Activated naive CD4-positive, alpha-beta T cell treated with anti-CD3 and anti-CD28 coated beads for 36 hours (primary cell): ENCODE results near the gene SCGN. TPM values are rescaled to one million over a fixed set of nuclear protein-coding genes. Genes with fewer than 3 reads are reported as not detected.

Experiments used
- CTCF ChIA-PET: fragments of 350-600 bp; sonication (Branson Sonifier 250); formaldehyde crosslinking; loops from one replicate; lab custom pipeline; 2021; ENCODE audit warnings: antibody characterized with exemption; lab: Charles Lee
- DNase-seq: peaks from one replicate; pipeline ENCODE4 v3.0.0-alpha.2; 2020
- H3K27ac Mint-ChIP-seq: one replicate; pipeline ENCODE4 v1.8.0; 2021; ENCODE audit warnings: mild to moderate bottlenecking, mixed read lengths
- H3K27me3 Mint-ChIP-seq: one replicate; pipeline ENCODE4 v1.8.0; 2021; ENCODE audit warnings: low read depth, mixed read lengths
- H3K36me3 Mint-ChIP-seq: one replicate; pipeline ENCODE4 v1.8.0; 2021; ENCODE audit warnings: low read depth, mixed read lengths
- H3K4me1 Mint-ChIP-seq: one replicate; pipeline ENCODE4 v1.8.0; 2021; ENCODE audit warnings: low read depth, mixed read lengths
- H3K4me3 Mint-ChIP-seq: one replicate; pipeline ENCODE4 v1.8.0; 2021; ENCODE audit warnings: mild to moderate bottlenecking, moderate library complexity, mixed read lengths
- H3K9me3 Mint-ChIP-seq: one replicate; pipeline ENCODE4 v1.8.0; 2021; ENCODE audit warnings: mixed read lengths
- intact Hi-C: fragments of 100-400 bp; cut with micrococcal nuclease; formaldehyde crosslinking; loops from one replicate; pipeline ENCODE4 v1.15.1; 2023
- total RNA-seq, 2 experiments: library from RNA; stranded (reverse); gene quantifications; one replicate each; pipeline ENCODE4 v1.2.3, GENCODE V29; 2021

The SCGN gene, protein sequence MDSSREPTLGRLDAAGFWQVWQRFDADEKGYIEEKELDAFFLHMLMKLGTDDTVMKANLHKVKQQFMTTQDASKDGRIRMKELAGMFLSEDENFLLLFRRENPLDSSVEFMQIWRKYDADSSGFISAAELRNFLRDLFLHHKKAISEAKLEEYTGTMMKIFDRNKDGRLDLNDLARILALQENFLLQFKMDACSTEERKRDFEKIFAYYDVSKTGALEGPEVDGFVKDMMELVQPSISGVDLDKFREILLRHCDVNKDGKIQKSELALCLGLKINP
- total RNA-seq, result not detected

DNA sequence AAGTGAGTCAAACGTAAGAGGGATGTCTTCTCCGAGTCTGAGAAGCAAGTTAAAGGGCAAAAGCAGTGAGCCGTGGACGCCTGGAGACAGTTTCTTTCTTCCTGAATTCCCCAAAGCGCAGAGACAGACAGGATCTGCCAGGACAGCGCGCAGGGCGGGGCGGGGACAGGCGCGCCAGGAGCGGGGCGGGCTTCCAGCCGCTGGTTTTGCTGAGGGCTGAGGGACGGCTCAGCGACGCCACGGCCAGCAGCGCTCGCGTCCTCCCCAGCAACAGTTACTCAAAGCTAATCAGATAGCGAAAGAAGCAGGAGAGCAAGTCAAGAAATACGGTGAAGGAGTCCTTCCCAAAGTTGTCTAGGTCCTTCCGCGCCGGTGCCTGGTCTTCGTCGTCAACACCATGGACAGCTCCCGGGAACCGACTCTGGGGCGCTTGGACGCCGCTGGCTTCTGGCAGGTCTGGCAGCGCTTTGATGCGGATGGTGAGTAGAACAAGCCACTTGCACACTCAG lies at the start of gene SCGN:
TSS of gene SCGN (plus strand) at position 209 of the 509 bp plus-strand sequence. CDS start at position 398, 189 bp downstream.
- no peaks in the 10 kb centered on the region for H3K36me3 Mint-ChIP-seq
- no peaks in the 10 kb centered on the region for H3K4me1 Mint-ChIP-seq
- H3K27ac Mint-ChIP-seq, result no peak within 1 kb of the TSS
- peak; percentile 78 for DNase-seq
- H3K4me3 Mint-ChIP-seq, result no peak within 1 kb of the TSS
- H3K9me3 Mint-ChIP-seq, result no peaks in the 10 kb centered on the region
- intact Hi-C loops, result no loop called here
- CTCF ChIA-PET, result no interaction called here
- H3K27me3 Mint-ChIP-seq, result peaks cover 50% of the 10 kb centered on the region

DNA sequence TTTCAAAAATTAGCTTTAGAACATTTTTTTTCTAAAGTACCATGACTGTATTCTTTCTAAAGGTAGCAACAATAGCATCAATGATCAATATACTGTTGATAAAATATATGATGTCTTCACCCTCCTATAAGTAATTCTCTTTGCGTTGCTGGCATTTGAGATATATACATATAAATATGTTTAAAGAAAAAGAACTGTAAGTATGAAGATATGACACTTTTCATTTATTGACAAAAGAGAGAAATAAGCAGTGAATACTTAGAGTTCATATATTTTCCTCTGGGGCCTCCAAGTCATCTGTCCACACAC lies 49.4 kb upstream of the SCGN start:
- peaks cover 4% of the 10 kb centered on the region for H3K4me1 Mint-ChIP-seq
- intact Hi-C loops, result loop anchor here (1.0 to 10.0 kb wide), 5 partner anchors 46 to 379 kb away; no protein-coding TSS in a partner anchor
- no peaks in the 10 kb centered on the region for H3K27me3 Mint-ChIP-seq
- H3K36me3 Mint-ChIP-seq, result peaks cover 4% of the 10 kb centered on the region
- DNase-seq, result no peak
- no peaks in the 10 kb centered on the region for H3K9me3 Mint-ChIP-seq
- no peak overlapping the region for H3K27ac Mint-ChIP-seq
- H3K4me3 Mint-ChIP-seq, result no peak overlapping the region
- CTCF ChIA-PET, result interaction anchor here (0.6 to 1.6 kb wide), 5 partner anchors 24 to 380 kb away, joined by 3 to 5 read pairs (median 3); no protein-coding TSS in a partner anchor

DNA sequence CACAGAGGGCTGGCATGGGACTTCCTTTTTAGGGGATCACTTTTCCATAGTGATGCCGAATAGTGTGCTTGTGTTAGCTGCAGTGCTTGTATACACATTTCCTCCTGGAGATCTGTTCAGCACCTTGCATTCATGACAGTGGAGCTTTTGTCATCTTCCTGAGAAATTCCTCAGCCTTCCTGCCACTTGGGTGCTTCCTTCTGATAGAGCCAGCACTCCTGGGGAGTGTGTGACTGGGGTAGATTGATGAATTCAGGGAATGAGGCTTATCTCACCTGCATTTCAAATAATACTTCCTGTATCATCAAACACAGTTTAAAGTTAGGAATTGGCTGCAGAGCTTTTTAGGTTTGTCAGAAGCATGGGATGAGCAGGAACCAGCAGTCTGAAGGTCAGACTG lies 48.8 kb upstream of the SCGN start:
- intact Hi-C loops, result loop anchor here (2.0 to 10.0 kb wide), 2 partner anchors 46 to 342 kb away; no protein-coding TSS in a partner anchor
- no peak overlapping the region for H3K4me3 Mint-ChIP-seq

DNA sequence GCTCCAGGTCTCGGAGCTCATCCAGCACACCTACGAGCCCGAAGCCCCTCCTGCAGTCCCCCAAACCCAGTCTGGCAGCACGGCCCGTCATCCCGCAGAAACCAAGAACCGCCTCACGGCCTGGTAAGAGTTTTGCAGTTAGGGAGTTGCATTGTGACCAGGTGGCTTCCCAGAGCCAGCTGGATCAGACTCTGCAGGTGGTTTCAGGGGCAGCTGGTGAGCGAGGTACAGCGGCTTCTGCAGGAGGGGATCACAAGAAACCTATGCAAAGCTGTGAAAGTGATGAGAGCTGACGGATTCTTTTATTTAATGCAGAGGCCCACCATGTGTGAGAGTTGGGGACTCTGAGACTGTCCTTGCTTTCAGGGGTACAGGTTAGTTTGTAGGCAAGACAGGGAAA lies 45.9 kb upstream of the SCGN start:
- CTCF ChIA-PET, result interaction anchor here (1.8 to 2.3 kb wide), 2 partner anchors 340 to 383 kb away, joined by 5 to 7 read pairs; no protein-coding TSS in a partner anchor
- intact Hi-C loops, result loop anchor here (10.0 kb wide), 1 partner anchor 339 kb away; no protein-coding TSS in a partner anchor
- Mint-ChIP-seq H3K9me3 (no peaks in the 10 kb centered on the region), H3K36me3 (peaks cover 2% of the 10 kb centered on the region), H3K27me3 (no peaks in the 10 kb centered on the region), H3K4me3 (no peak overlapping the region), H3K4me1 (peaks cover 4% of the 10 kb centered on the region), H3K27ac (no peak overlapping the region)
- no peak for DNase-seq

More for the DNA sequence above, 48.8 kb upstream of the SCGN start:
- CTCF ChIA-PET, result interaction anchor here (0.9 to 1.6 kb wide), 4 partner anchors 44 to 380 kb away, joined by 3 to 5 read pairs (median 3); no protein-coding TSS in a partner anchor
- no peaks in the 10 kb centered on the region for H3K9me3 Mint-ChIP-seq
- H3K36me3 Mint-ChIP-seq, result peaks cover 4% of the 10 kb centered on the region
- H3K27me3 Mint-ChIP-seq, result no peaks in the 10 kb centered on the region
- DNase-seq, result no peak
- H3K27ac Mint-ChIP-seq, result no peak overlapping the region
- peaks cover 4% of the 10 kb centered on the region for H3K4me1 Mint-ChIP-seq

DNA sequence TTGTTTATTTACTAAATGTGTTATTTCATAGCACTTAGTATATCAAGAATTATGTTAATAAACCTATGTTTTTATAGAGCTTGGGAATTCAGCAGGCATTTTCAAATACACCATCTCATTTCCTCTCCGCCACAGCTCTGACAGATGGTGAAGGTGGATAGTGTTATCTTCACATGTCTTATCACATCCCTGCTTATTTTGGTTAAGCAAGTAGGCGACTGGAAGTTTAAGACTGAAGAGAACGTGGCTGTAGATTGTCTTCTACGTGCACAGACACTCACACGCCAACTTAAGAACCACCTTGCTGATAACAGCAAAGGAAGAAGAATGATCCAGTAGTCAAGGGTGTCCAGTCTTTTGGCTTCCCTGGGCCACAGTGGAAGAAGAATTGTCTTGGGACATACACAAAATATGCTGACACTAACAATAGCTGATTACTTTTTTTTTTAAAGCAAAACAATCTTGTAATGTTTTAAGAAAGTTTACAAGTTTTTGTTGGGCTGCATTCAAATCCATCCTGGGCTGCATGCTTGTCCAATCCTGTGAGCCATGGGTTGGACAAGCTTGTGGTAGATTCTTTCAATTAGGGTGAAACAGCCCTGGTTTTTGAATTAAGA lies 43.3 kb upstream of the SCGN start:
- no peak for DNase-seq
- CTCF ChIA-PET, result interaction anchor here (0.6 to 1.6 kb wide), 4 partner anchors 9 to 374 kb away, joined by 3 read pairs; no protein-coding TSS in a partner anchor
- intact Hi-C loops, result loop anchor here (10.0 kb wide), 1 partner anchor 336 kb away; no protein-coding TSS in a partner anchor
- Mint-ChIP-seq H3K27me3 (no peaks in the 10 kb centered on the region), H3K36me3 (peaks cover 2% of the 10 kb centered on the region), H3K4me3 (no peak overlapping the region), H3K9me3 (no peaks in the 10 kb centered on the region), H3K4me1 (no peaks in the 10 kb centered on the region), H3K27ac (no peak overlapping the region)

DNA sequence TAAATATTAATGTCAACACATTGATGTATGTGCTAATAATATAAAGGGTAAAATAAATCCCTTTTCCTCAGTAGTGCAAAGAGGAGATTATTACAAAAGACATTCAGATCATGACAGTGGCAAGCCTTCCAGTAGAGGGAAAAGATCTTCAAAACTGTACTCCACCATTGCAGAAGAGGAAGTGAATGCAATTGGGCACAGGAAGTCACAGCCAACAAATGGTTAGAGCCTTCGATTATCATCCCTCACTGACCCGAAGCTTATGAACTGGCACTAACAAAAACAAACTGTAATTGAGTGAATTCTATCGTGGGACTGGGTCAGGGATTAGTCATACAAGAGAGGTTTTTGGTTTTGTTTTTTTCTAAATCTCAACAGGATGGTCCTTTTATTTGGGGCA lies 39.3 kb upstream of the SCGN start:
- DNase-seq, result no peak
- peaks cover 2% of the 10 kb centered on the region for H3K36me3 Mint-ChIP-seq
- H3K27ac Mint-ChIP-seq, result no peak overlapping the region
- no peaks in the 10 kb centered on the region for H3K27me3 Mint-ChIP-seq
- H3K4me3 Mint-ChIP-seq, result no peak overlapping the region
- intact Hi-C loops, result loop anchor here (10.0 kb wide), 1 partner anchor 382 kb away; no protein-coding TSS in a partner anchor
- CTCF ChIA-PET, result no interaction called here
- no peaks in the 10 kb centered on the region for H3K9me3 Mint-ChIP-seq
- H3K4me1 Mint-ChIP-seq, result no peaks in the 10 kb centered on the region

DNA sequence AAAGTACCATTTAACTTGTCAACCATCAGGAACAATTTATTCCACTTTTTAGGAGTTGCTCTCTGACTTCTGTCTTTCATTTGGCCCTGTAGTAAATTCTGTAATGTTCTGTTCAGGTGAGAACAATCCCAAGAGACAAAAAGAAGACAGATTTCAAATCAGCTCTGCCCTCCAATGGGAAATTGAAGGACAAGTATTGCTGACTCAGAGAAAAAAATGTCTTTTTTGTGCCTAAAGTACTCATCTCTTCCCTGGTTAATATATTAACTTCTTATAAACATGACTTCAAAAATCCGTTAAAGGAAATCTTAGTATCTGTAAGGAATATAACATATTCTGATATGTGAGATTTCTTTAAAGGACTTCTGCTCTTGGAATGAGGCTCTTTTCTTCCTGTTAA lies 38.6 kb upstream of the SCGN start:
- H3K36me3 Mint-ChIP-seq, result peaks cover 2% of the 10 kb centered on the region
- no peak for DNase-seq
- CTCF ChIA-PET, result no interaction called here
- H3K27me3 Mint-ChIP-seq, result no peaks in the 10 kb centered on the region
- H3K9me3 Mint-ChIP-seq, result no peaks in the 10 kb centered on the region
- no peak overlapping the region for H3K4me3 Mint-ChIP-seq
- no peaks in the 10 kb centered on the region for H3K4me1 Mint-ChIP-seq
- intact Hi-C loops, result loop anchor here (10.0 kb wide), 1 partner anchor 381 kb away; no protein-coding TSS in a partner anchor
- no peak overlapping the region for H3K27ac Mint-ChIP-seq

DNA sequence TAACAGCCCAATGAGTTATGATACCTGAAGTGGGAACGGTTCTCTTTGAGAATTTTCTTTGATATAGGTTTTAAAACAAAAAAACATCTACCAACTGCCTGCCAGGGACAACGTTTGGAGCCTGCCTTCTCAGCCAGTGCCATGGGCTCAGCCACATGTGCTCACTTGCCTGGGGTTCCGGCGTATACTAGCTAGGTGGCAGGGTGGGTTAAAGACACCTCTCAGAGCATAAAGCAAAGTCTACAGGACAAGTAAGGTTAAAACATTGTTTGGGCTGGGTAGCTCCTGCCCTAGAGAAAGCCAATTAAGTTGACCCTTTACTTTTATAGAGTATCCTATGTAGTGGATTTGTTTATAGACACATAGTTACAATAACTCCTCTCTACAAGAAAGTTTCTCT lies 38.0 kb upstream of the SCGN start:
- Mint-ChIP-seq H3K4me1 (no peaks in the 10 kb centered on the region), H3K4me3 (no peak overlapping the region), H3K27ac (no peak overlapping the region), H3K36me3 (peaks cover 3% of the 10 kb centered on the region), H3K27me3 (no peaks in the 10 kb centered on the region), H3K9me3 (no peaks in the 10 kb centered on the region)
- no peak for DNase-seq
- CTCF ChIA-PET, result no interaction called here
- intact Hi-C loops, result loop anchor here (10.0 kb wide), 1 partner anchor 381 kb away; no protein-coding TSS in a partner anchor

DNA sequence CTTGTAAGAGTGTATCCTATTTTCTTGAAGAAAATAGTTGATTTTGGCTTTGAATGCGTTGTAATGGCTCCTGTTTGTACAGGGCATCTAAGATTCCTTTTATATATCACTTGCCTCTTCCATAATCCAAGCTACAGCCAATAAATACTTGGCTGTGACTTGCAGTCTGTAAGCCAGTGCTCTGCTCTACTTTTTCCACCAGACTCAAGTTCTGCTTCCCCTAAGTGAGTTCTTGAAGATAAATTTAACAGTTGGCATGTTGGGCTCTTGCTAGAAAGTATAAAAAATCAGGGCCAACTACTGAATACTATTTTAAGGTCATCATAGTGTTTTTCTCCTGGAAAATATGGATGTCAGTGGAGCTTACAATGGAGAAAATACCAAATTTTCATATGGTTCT lies 36.5 kb upstream of the SCGN start:
- intact Hi-C loops, result loop anchor here (10.0 kb wide), 1 partner anchor 379 kb away; no protein-coding TSS in a partner anchor
- no peaks in the 10 kb centered on the region for H3K4me1 Mint-ChIP-seq
- no peaks in the 10 kb centered on the region for H3K27me3 Mint-ChIP-seq
- CTCF ChIA-PET, result no interaction called here
- no peak overlapping the region for H3K27ac Mint-ChIP-seq
- H3K4me3 Mint-ChIP-seq, result no peak overlapping the region
- peaks cover 1% of the 10 kb centered on the region for H3K36me3 Mint-ChIP-seq
- DNase-seq, result no peak
- H3K9me3 Mint-ChIP-seq, result no peaks in the 10 kb centered on the region

DNA sequence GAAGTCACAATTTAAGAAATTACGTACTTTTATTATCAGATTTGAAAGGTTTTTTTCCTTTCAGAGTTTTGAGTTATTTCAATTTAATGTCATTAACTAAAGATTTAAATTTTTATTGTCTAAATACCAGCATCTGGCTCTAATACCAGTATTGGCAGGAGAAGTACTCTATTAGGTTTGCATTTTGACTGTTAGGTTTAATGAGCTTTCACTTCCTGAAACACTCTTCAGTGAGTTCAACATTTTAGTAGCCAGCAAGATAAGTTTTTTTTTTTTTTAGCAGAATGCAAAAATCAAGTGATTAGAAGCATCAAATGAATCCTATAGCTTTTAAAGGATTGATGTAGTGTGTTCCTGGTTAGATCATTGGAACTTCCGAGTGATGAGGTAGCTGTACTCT lies 34.0 kb upstream of the SCGN start:
- no peaks in the 10 kb centered on the region for H3K27me3 Mint-ChIP-seq
- intact Hi-C loops, result loop anchor here (10.0 kb wide), 1 partner anchor 377 kb away; no protein-coding TSS in a partner anchor
- H3K36me3 Mint-ChIP-seq, result peaks cover 1% of the 10 kb centered on the region
- CTCF ChIA-PET, result interaction anchor here (0.6 to 0.7 kb wide), 3 partner anchors 208 to 570 kb away, joined by 3 to 4 read pairs (median 4); no protein-coding TSS in a partner anchor
- no peaks in the 10 kb centered on the region for H3K4me1 Mint-ChIP-seq
- DNase-seq, result no peak
- no peaks in the 10 kb centered on the region for H3K9me3 Mint-ChIP-seq
- no peak overlapping the region for H3K4me3 Mint-ChIP-seq
- no peak overlapping the region for H3K27ac Mint-ChIP-seq

DNA sequence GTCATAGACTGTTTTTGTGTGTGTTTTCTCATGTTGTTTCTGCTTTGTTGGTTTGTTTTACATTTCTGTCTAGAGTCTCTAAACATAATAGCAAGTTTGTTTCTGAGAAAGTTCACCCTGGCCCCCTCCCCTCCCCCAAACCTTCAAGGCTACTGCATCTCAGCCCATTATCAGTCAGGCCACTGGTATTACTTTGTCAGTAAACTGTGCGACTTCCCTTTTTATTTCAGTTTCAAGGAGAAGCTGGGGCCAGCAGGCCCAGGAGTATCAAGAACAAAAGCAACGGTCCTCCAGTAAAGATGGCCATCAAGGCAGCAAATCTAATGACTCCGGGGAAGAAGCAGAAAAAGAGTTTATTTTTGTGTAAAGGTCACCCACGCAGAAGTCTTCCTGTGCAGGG lies 32.8 kb upstream of the SCGN start:
- H3K36me3 Mint-ChIP-seq, result peaks cover 1% of the 10 kb centered on the region
- DNase-seq, result no peak
- H3K4me1 Mint-ChIP-seq, result peaks cover 3% of the 10 kb centered on the region
- no peak overlapping the region for H3K4me3 Mint-ChIP-seq
- H3K27me3 Mint-ChIP-seq, result no peaks in the 10 kb centered on the region
- CTCF ChIA-PET, result no interaction called here
- no peaks in the 10 kb centered on the region for H3K9me3 Mint-ChIP-seq
- intact Hi-C loops, result loop anchor here (10.0 kb wide), 1 partner anchor 376 kb away; no protein-coding TSS in a partner anchor
- H3K27ac Mint-ChIP-seq, result no peak overlapping the region

DNA sequence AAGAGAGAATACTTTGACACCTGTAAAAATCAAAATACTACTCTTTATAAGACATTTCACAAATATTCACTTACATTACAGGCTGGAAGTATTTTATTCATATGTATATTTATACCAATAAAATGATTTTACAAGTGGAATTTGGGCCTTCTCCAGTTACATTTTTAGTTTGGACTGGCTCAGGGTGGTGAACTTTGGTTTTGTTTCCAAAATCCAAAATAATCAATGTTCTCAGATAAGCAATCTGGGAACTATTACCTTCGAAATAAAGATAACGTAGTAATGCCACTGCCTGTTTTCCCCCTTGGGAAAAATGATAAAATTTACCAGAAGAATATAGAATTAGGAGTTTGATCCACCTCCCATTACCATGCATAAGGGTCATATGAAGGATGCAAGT lies 31.6 kb upstream of the SCGN start:
- peaks cover 3% of the 10 kb centered on the region for H3K4me1 Mint-ChIP-seq
- no peaks in the 10 kb centered on the region for H3K27me3 Mint-ChIP-seq
- DNase-seq, result no peak
- H3K4me3 Mint-ChIP-seq, result no peak overlapping the region
- H3K27ac Mint-ChIP-seq, result no peak overlapping the region
- peaks cover 1% of the 10 kb centered on the region for H3K36me3 Mint-ChIP-seq
- CTCF ChIA-PET, result no interaction called here
- no peaks in the 10 kb centered on the region for H3K9me3 Mint-ChIP-seq
- intact Hi-C loops, result no loop called here
